ENCODE measurements around the gene FUT4.

Gene FUT4

DNA sequence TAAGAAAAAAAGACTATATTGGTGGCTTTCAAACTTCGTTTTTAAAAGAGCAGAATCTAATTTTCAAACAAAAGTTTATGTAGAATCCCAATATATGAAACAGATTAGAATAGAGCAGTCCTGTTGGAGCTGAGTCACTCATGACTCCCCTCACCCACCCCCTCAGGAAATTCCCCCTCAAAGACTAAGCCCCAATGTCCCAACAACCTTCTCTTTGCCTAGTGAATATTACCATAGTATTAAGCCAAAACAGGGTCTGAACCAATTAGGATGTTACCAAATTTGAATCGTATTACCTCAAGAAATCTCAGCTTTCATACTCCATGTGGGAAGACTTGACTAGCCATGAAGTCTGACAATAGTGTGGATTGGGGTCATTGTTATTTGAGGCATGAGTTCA lies 15.6 kb downstream of the FUT4 start:
- ATAC-seq (ENCODE audit: insufficient read depth, low read depth) (no peak), DNase-seq (no peak)
- no peaks in the 10 kb centered on the region for H3K4me1 ChIP-seq (ENCODE audit: insufficient read depth, low read length)
- H3K4me3 ChIP-seq (ENCODE audit: low read depth in 1 of 2, low read length in 2 of 2) = no peak overlapping the region
- no peak overlapping the region for H2AFZ ChIP-seq (ENCODE audit: low read depth, low read length)
- no peak overlapping the region for H3K9ac ChIP-seq (ENCODE audit: low read depth, low read length)
- no peaks in the 10 kb centered on the region for H4K20me1 ChIP-seq (ENCODE audit: insufficient read depth, low read length)
- H3K9me3 ChIP-seq (ENCODE audit: insufficient read depth, low read length, severe bottlenecking) = no peaks in the 10 kb centered on the region
- H3K36me3 ChIP-seq (ENCODE audit: insufficient read depth, low read length) = no peaks in the 10 kb centered on the region
- no peak overlapping the region for H3K4me2 ChIP-seq (ENCODE audit: insufficient read depth, low read length)
- H3K27ac ChIP-seq (ENCODE audit: low read length) = no peak overlapping the region
- no peak for TF ChIP-seq EZH2 (IDR thresholded peaks at IDR 0.05; ENCODE audit: borderline replicate concordance, low read depth, low read length, severe bottlenecking)
- TF ChIP-seq CTCF (IDR thresholded peaks at IDR 0.05; ENCODE audit: borderline replicate concordance, extremely low read depth, low read length, poor library complexity, severe bottlenecking) = no peak
- H3K79me2 ChIP-seq (ENCODE audit: insufficient read depth, low read length) = no peaks in the 10 kb centered on the region
- no peaks in the 10 kb centered on the region for H3K27me3 ChIP-seq (ENCODE audit: insufficient read depth, low read length, poor library complexity)

DNA sequence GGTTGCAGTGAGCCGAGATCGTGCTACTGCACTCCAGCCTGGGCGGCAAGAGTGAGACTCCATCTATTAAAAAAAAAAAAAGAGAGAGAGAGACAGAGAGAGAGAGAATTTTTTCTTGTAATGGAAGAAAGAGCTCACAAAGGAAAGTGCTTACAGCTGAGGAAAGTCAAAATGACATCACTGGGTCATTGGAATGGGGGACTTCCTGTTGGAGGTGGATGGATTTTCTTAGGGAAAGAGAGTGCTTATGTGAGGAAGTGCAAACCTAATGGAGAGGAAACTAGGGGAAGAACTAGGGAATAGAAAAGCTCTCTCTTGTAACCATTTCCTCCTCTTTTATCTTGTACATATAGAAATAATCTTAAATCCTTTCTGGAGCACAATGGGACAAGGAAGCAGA lies 17.1 kb downstream of the FUT4 start:
- no peak overlapping the region for H3K27ac ChIP-seq (ENCODE audit: low read length)

DNA sequence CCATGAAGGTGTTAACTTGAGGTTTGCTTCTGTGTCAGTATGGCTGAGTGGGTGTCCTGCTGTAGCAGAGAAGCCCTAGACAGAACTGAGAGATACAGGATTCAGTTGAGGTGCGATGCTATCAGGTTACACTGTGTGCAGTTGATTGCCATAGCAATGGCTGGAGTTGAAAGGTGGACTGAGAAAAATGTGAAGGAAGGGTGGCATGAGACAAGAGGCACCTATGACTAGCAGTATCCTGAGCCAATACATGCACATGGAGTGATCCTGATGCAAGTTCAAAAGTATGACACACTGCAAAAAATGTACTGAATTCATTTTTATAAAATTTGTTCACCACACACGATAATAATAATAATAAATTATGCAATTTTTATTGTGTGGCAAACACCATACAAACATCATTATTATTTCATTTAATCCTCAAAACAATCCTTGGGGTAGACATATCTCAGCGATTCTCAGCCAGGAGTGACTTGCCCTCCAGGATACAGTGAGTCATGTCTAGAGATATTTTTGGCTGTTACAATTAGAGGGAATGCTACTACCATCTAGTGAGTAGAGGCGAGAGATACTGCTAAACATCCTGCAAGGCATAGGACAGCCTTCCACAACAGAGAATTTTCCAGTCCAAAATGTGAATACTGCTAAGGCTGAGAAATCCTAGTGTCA lies 19.6 kb downstream of the FUT4 start:
- no peaks in the 10 kb centered on the region for H4K20me1 ChIP-seq (ENCODE audit: insufficient read depth, low read length)
- no peaks in the 10 kb centered on the region for H3K27me3 ChIP-seq (ENCODE audit: insufficient read depth, low read length, poor library complexity)
- no peaks in the 10 kb centered on the region for H3K9me3 ChIP-seq (ENCODE audit: insufficient read depth, low read length, severe bottlenecking)
- no peaks in the 10 kb centered on the region for H3K4me1 ChIP-seq (ENCODE audit: insufficient read depth, low read length)
- H3K9ac ChIP-seq (ENCODE audit: low read depth, low read length) = no peak overlapping the region
- no peak overlapping the region for H3K4me2 ChIP-seq (ENCODE audit: insufficient read depth, low read length)
- H3K36me3 ChIP-seq (ENCODE audit: insufficient read depth, low read length) = no peaks in the 10 kb centered on the region
- H3K27ac ChIP-seq (ENCODE audit: low read length) = no peak overlapping the region
- ATAC-seq (ENCODE audit: insufficient read depth, low read depth) (no peak), DNase-seq (no peak)
- no peaks in the 10 kb centered on the region for H3K79me2 ChIP-seq (ENCODE audit: insufficient read depth, low read length)
- H2AFZ ChIP-seq (ENCODE audit: low read depth, low read length) = no peak overlapping the region
- TF ChIP-seq EZH2 (IDR thresholded peaks at IDR 0.05; ENCODE audit: borderline replicate concordance, low read depth, low read length, severe bottlenecking) (no peak), CTCF (IDR thresholded peaks at IDR 0.05; ENCODE audit: borderline replicate concordance, extremely low read depth, low read length, poor library complexity, severe bottlenecking) (no peak)
- no peak overlapping the region for H3K4me3 ChIP-seq (ENCODE audit: low read depth in 1 of 2, low read length in 2 of 2)

More for the DNA sequence above, 17.1 kb downstream of the FUT4 start:
- H4K20me1 ChIP-seq (ENCODE audit: insufficient read depth, low read length) = no peaks in the 10 kb centered on the region
- ATAC-seq (ENCODE audit: insufficient read depth, low read depth) (no peak), DNase-seq (no peak)
- no peak overlapping the region for H3K4me3 ChIP-seq (ENCODE audit: low read depth in 1 of 2, low read length in 2 of 2)
- TF ChIP-seq EZH2 (IDR thresholded peaks at IDR 0.05; ENCODE audit: borderline replicate concordance, low read depth, low read length, severe bottlenecking) (no peak), CTCF (IDR thresholded peaks at IDR 0.05; ENCODE audit: borderline replicate concordance, extremely low read depth, low read length, poor library complexity, severe bottlenecking) (no peak)
- H2AFZ ChIP-seq (ENCODE audit: low read depth, low read length) = no peak overlapping the region
- no peaks in the 10 kb centered on the region for H3K36me3 ChIP-seq (ENCODE audit: insufficient read depth, low read length)
- H3K79me2 ChIP-seq (ENCODE audit: insufficient read depth, low read length) = no peaks in the 10 kb centered on the region
- no peaks in the 10 kb centered on the region for H3K27me3 ChIP-seq (ENCODE audit: insufficient read depth, low read length, poor library complexity)
- H3K9me3 ChIP-seq (ENCODE audit: insufficient read depth, low read length, severe bottlenecking) = no peaks in the 10 kb centered on the region
- no peak overlapping the region for H3K4me2 ChIP-seq (ENCODE audit: insufficient read depth, low read length)
- H3K9ac ChIP-seq (ENCODE audit: low read depth, low read length) = no peak overlapping the region
- no peaks in the 10 kb centered on the region for H3K4me1 ChIP-seq (ENCODE audit: insufficient read depth, low read length)

All from DND-41 (cell line).